GM21717 (cell line): ENCODE measurements around the gene ERCC4.

Source experiments
- ATAC-seq: cut with Tn5 transposase; IDR thresholded peaks from one replicate; pipeline ENCODE4 v1.9.1; 2021; ENCODE audit warnings: mild to moderate bottlenecking, moderate library complexity; ENCODE audit not compliant: unreplicated experiment

ERCC4 gene

DNA sequence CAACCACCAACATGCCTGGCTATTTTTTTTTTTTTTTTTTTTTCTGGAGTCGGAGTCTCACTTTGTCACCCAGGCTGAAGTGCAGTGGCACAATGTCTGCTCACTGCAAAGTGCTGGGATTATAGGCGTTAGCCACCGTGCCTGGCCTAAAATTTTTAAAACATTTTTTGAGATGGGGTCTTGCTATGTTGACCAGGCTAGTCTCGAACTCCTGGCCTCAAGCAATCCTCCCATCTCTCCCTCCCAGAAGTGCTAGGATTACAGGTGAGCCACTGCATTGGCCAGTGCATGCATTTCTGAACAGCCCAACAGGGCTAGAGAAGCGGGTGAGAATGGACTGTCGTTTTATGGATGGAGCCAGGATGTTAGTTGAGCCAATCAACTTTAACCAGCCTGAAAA, 72.4 kb downstream of the ERCC4 start:
- no peak for ATAC-seq

DNA sequence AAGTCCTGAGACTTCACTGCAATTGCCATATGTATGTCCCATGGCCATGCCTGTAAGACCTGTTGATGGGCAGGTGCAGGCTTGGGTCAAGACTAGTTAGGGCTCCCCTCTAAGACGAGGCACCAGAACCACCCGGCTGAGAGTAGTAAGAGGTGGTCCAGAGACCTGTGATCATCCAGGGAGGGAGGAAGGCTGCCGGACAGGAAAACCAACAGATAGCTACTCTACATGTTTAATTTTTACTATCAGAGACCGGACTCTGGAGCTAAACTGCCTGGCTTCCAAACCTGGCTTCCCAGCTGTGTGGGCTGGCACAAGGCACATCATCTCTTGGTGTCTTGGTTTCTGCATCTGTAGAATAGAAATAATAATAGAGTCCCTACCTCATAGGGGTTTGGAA, 73.0 kb downstream of the ERCC4 start:
- ATAC-seq: no peak

DNA sequence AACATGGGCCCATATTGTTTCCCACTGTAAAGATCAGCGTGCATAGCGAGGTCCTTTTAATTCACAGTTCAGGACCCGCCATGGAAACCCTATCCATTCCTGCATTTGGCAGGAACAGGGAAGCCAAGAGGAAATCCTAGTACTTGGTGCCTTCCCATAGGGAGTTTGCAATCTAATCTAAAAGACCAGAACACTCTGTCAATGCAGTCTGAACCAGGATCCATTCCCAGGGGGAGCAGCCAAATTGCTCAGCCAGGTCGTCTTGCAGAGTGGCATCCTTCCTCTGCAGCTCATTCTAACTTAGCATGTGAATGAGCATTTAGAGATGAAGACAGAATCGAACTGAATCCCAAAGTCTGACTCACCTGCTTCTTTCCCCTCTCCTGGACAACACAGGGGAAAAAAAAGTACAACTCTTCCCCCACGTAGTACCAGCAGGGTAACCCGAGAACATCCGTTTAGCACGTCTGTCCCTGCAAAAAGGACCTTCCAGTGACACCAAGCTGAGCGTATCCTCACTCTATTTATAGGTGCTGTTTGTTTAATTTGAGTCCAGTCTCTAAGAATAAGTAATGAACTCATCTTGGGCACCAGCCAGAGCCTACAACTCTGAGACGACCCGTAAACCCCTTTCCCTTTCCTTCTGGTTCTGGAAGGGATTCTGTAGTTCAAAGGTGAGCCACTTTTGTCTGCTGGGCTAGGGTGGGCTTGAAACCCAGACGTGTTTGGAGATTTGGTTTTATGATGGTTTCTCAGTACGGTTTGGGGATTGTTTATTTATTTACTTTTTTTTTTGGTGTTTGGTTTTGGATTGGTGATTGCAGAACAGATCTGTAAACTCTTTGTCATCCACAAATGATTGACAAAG, 74.5 kb downstream of the ERCC4 start:
- no peak for ATAC-seq

DNA sequence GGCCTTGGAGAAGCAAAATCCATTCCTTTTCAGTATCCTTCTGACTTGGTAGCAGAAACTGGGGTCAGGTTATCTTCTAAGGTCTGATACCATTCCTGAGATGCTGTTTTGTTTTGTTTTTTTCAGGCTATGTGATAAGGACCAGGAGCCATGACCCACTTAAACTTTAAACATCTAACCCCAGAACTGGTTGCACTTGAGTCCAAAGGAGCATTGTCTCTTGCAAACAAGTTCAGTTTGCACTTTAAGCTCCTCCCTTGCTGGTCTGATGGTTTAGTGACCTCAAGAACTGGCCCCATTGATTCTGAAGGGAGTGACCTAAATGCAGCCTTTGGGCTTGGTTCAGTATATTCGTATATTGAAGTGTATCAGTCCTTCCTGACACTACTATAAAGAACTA, 75.2 kb downstream of the ERCC4 start:
- ATAC-seq: no peak

DNA sequence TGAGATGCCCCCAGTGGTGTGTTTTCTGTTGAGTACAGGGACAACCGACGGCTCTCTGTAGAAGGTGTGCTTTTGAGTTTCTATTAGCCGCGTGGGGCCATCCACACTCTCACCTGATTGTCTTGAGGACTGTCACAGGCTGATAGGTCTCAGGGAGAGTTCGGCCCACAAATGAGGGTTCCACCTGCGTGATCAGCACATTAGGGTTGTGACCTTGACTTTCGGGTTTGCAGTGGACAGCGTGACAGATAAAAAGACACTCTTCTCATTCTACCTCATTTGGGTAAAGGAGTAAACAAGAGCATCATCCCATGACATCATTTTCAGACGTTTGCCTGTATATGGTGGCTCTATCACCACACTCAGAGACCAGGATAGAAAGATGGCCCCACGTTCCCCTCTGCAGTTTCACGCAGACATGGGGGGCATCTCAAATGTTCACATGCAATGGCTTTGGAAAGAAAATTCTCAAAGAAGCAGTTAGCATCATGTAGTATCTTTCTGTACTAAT, 76.9 kb downstream of the ERCC4 start:
- no peak for ATAC-seq

DNA sequence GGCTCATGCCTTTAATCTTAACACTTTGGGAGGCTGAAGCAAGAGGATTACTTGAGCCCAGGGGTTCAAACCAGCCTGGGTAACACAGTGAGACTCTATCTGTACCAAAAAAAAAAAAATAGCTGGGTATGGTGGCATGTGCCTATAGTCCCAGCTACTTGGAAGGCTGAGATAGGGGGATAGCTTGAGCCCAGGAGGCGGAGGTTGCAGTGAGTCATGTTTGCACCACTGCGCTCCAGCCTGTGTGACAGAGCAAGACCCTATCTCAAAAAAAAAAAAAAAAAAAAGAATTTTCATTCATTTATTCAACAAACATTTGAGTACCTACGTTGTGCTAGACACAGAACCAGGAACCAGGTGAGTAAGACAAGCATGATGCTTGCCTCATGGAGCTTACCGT, 77.6 kb downstream of the ERCC4 start:
- ATAC-seq: no peak

DNA sequence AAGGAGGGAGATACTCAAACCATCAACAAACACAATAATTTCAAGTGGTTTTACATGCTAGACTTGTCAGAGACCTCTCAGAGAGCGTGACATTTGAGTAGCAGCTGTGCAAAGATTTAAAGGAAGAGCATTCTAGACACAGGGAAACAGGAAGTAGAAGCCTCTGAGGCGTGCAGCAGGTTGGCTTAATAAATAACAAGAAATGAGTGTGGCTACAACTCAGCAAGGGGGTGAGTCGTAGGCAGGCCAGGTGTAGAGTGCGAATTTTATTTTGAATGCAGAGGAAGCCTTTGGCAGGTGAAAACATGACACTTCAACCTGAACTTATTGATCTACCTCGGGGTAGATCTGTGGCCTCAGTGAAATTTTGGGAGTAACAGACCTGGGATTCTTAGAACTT, 78.0 kb downstream of the ERCC4 start:
- ATAC-seq: no peak

DNA sequence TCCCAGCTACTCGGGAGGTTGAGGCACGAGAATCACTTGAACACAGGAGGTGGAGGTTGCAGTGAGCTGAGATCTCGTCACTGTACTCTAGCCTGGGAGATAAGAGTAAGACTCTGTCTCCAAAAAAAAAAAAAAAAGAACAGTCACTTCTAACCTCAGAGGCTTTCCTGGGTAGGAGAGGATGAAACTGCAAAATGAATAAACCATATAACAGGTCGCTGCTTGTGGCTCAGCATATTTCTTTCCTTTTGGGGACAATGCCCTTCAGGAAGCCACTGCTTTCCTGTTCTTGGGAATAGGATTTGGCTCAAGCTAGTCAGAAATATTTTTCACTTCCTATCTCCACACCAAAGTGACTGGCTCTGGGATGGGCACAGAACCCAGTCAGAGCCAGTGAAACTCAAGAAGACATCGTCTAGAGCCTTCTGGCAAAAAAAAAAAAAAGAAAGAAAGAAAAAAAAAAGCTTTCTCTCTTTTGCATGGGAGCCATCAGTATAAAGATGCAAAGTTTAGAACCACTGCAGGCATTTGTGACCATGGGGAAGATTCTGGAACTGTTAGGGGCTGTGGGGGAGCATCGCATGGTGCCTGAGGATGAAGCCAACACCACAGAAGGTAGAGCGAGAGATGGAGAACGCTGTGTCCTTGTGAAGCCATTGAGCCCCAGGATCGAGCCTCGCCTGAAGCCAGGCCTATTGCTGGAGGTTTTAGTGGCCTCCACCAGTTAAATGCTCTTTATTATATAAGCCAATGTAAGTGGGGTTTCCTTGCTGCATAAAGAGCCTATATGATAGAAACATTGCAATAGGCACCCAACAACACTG, 79.3 kb downstream of the ERCC4 start:
- no peak for ATAC-seq

DNA sequence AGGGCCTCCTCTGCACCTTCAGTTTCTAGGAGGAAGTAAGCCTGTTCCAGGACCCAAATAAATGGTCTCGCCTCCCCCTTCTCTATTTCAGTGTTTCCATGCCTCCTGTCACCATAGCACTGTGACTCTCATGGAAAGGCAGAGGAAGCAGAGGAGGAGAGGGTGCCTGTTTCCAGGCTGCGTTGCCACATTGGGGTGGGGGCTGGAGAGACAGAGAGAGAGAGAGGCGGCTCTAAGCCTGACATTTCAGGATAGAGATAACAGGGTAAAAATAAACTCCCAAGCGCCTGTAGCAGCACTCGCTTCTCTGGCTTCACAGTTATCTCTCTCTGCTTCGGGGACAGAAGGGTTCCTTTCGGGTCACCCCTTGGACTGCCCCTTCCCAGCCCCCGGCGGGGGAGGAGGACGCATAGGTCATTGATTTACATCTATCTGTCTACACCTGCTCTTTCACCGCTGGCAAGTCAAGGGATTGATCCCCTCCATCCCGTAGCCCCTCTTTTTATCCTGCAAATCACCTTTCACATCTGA, 80.0 kb downstream of the ERCC4 start:
- no peak for ATAC-seq

DNA sequence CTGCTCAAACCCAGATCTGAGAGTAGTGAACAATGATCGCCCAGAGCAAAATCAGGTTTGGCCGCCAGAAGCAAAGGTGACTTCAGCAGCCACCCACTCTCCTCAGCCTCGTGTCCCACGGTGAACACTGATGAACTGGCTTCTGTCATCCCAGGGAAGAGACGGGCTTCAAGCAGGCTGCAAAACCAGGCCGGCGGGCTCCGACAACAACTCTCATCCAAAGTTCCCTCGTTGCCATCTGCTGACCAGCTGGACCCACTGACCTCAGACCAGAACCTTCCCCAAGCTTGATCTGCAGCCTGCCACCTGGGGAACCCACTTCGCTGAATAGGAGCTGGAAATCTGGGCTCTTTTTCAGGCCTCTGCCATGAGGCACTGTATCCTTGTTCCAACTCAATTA, 81.6 kb downstream of the ERCC4 start:
- no peak for ATAC-seq
